HCT116 (cell line): Measurements from ENCODE around the gene CUBN.

Source experiments
- CEBPB ChIP-seq: IDR thresholded peaks from 2 replicates; pipeline ENCODE4 v1.6.1; 2012; ENCODE audit warnings: low read depth
- CTCF ChIP-seq, 3 experiments: fragments of 200-600 bp in 1 of 3; sonication (generic) in 1 of 3; IDR thresholded peaks in 2 of 3; conservative IDR thresholded peaks in 1 of 3; 2 replicates each; pipeline ENCODE4 v1.5.1; 2012 to 2017; ENCODE audit warnings: low read depth in 2 of 3, low read length in 2 of 3, antibody characterized with exemption in 1 of 3, borderline replicate concordance in 1 of 3, control low read depth in 1 of 3, mild to moderate bottlenecking in 1 of 3, mixed read lengths in 1 of 3, mixed run types in 1 of 3, moderate library complexity in 1 of 3; ENCODE audit not compliant: insufficient read depth in 1 of 3
- EZH2phosphoT487 ChIP-seq: fragments of 200-600 bp; IDR thresholded peaks from 2 replicates; pipeline ENCODE4 v1.6.1; 2018; ENCODE audit warnings: antibody characterized with exemption, borderline replicate concordance
- JUND ChIP-seq: IDR thresholded peaks from 2 replicates; pipeline ENCODE4 v1.6.1; 2012
- MAX ChIP-seq: IDR thresholded peaks from 2 replicates; pipeline ENCODE4 v1.6.1; 2012
- POLR2A ChIP-seq: IDR thresholded peaks from 2 replicates; pipeline ENCODE4 v1.7.0; 2011; ENCODE audit warnings: borderline replicate concordance; ENCODE audit not compliant: insufficient read depth, insufficient read length; ENCODE audit errors: extremely low read depth
- POLR2AphosphoS5 ChIP-seq: IDR thresholded peaks from 2 replicates; pipeline ENCODE4 v1.6.1; 2011; ENCODE audit warnings: mild to moderate bottlenecking, low read depth, low read length, moderate library complexity
- SP1 ChIP-seq: IDR thresholded peaks from 2 replicates; pipeline ENCODE4 v1.6.1; 2012; ENCODE audit warnings: low read depth
- SRF ChIP-seq: IDR thresholded peaks from 2 replicates; pipeline ENCODE4 v1.6.1; 2012; ENCODE audit warnings: low read depth
- TCF7L2 ChIP-seq: IDR thresholded peaks from 2 replicates; pipeline ENCODE4 v1.7.0; 2011; ENCODE audit warnings: borderline replicate concordance, inconsistent platforms; ENCODE audit not compliant: insufficient read depth, insufficient read length; ENCODE audit errors: extremely low read depth
- ZBTB33 ChIP-seq: IDR thresholded peaks from 2 replicates; pipeline ENCODE4 v1.6.1; 2011; ENCODE audit warnings: mild to moderate bottlenecking, low read length, moderate library complexity; ENCODE audit not compliant: insufficient replicate concordance; ENCODE audit errors: extremely low read depth
- TF ChIP-seq, protein P1 (sequence below): IDR thresholded peaks from 2 replicates; pipeline ENCODE4 v1.6.1; 2012; ENCODE audit warnings: low read depth

DNA sequence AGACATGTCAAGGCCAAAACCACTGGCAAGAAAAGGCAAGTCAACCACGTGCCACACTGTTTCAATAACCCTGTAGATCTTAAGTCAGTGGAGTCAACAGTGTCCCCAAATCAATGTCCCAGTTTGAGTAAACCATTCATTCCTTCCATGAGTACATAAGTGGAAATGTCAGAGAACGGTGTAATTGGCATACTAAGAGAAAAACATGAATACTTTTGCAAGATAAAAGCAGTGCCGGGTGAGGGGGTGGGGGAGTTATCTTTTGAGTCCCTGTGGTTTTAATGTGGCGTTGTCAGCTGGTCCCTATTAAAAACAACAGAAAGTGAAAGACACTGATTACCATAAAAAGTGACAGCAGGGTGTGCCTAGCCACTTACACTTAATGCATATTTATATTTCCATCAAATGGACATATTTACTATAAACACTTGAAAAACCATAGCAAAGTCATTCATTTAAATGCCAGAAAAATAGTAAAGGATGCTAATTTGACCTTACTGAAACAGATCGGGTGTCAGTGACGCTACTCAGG, 350.2 kb downstream of the CUBN start:
- TF ChIP-seq CTCF (IDR thresholded peaks at IDR 0.05 in 2 of 3, conservative IDR thresholded peaks at IDR 0.05 in 1 of 3; ENCODE audit: borderline replicate concordance in 1 of 3, insufficient read depth in 1 of 3, low read depth in 2 of 3, low read length in 2 of 3) (no peak), EZH2phosphoT487 (no peak), CEBPB (no peak), POLR2A (no peak), ZBTB33 (no peak), JUND (no peak), SP1 (no peak), TCF7L2 (no peak), MAX (no peak), POLR2AphosphoS5 (no peak), SRF (no peak)
- TF ChIP-seq, protein P1, sequence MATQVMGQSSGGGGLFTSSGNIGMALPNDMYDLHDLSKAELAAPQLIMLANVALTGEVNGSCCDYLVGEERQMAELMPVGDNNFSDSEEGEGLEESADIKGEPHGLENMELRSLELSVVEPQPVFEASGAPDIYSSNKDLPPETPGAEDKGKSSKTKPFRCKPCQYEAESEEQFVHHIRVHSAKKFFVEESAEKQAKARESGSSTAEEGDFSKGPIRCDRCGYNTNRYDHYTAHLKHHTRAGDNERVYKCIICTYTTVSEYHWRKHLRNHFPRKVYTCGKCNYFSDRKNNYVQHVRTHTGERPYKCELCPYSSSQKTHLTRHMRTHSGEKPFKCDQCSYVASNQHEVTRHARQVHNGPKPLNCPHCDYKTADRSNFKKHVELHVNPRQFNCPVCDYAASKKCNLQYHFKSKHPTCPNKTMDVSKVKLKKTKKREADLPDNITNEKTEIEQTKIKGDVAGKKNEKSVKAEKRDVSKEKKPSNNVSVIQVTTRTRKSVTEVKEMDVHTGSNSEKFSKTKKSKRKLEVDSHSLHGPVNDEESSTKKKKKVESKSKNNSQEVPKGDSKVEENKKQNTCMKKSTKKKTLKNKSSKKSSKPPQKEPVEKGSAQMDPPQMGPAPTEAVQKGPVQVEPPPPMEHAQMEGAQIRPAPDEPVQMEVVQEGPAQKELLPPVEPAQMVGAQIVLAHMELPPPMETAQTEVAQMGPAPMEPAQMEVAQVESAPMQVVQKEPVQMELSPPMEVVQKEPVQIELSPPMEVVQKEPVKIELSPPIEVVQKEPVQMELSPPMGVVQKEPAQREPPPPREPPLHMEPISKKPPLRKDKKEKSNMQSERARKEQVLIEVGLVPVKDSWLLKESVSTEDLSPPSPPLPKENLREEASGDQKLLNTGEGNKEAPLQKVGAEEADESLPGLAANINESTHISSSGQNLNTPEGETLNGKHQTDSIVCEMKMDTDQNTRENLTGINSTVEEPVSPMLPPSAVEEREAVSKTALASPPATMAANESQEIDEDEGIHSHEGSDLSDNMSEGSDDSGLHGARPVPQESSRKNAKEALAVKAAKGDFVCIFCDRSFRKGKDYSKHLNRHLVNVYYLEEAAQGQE = no peak
